ENCODE data around the gene HECTD4.
"Not testable (repeated sequence)": the region's sequence is repeated elsewhere in the genome, so short reads cannot be mapped to it uniquely, and the experiment has no call there.

The HECTD4 gene

GRCh38 chr12:112381883-112382796, at the start of gene HECTD4:
Gene HECTD4 (minus strand): TSS chr12:112382431. CDS start chr12:112382128, 303 bp downstream.
- peak; percentile 94 for DNase-seq

- no peak for DNase-seq
Observed at GRCh38 chr12:112431965-112432364, 49.7 kb upstream of the HECTD4 start.

- DNase-seq, result no peak
Observed at GRCh38 chr12:112430929-112431328, 48.7 kb upstream of the HECTD4 start.

GRCh38 chr12:112427760-112428159, 45.5 kb upstream of the HECTD4 start:
- DNase-seq, result no peak

GRCh38 chr12:112425582-112426382, 43.6 kb upstream of the HECTD4 start:
- DNase-seq, result no peak

GRCh38 chr12:112424126-112424525, 41.9 kb upstream of the HECTD4 start:
- no peak for DNase-seq

GRCh38 chr12:112422531-112422930, 40.3 kb upstream of the HECTD4 start:
- DNase-seq, result no peak

GRCh38 chr12:112421363-112421762, 39.1 kb upstream of the HECTD4 start:
- DNase-seq, result no peak

GRCh38 chr12:112420740-112421139, 38.5 kb upstream of the HECTD4 start:
- no peak for DNase-seq

GRCh38 chr12:112419297-112420133, 37.3 kb upstream of the HECTD4 start:
- DNase-seq, result no peak

- DNase-seq, result peak; percentile 69
Observed at GRCh38 chr12:112418608-112419296, 36.5 kb upstream of the HECTD4 start, which contains the start of gene PTPN11. Gene PTPN11 (plus strand): TSS chr12:112418947. CDS start chr12:112419112, 165 bp downstream.

GRCh38 chr12:112418273-112418607, 36.0 kb upstream of the HECTD4 start:
- no peak for DNase-seq

- not testable (repeated sequence) for DNase-seq
Observed at GRCh38 chr12:112415457-112415856, 33.2 kb upstream of the HECTD4 start.

- DNase-seq, result no peak
Observed at GRCh38 chr12:112413855-112414625, 31.8 kb upstream of the HECTD4 start.

GRCh38 chr12:112409906-112410244, 27.6 kb upstream of the HECTD4 start:
- DNase-seq, result no peak

- peak; percentile 91 for DNase-seq
Observed at GRCh38 chr12:112409064-112409905, 27.1 kb upstream of the HECTD4 start, which contains the start of gene RPL6. Gene RPL6 (minus strand): TSS chr12:112409605. CDS start chr12:112408656, 949 bp downstream.

GRCh38 chr12:112408621-112409020, 26.4 kb upstream of the HECTD4 start:
- DNase-seq, result no peak

- not testable (repeated sequence) for DNase-seq
Observed at GRCh38 chr12:112407683-112408082, 25.5 kb upstream of the HECTD4 start.

GRCh38 chr12:112406519-112407488, 24.6 kb upstream of the HECTD4 start:
- no peak for DNase-seq

Measured in NCI-H1105 (cell line).